GM12878 (cell line): ENCODE results near the gene DRC1. TPM values are rescaled to one million over a fixed set of nuclear protein-coding genes. Genes with fewer than 3 reads are reported as not detected.

Experiments
- ATAC-seq: fragments of 200-7000 bp; cut with Tn5 transposase; 3 replicates; pipeline ENCODE4 v1.9.1; 2020; ENCODE audit warnings: mild to moderate bottlenecking, moderate library complexity
- BruUV-seq: library from RNA; stranded (reverse); fragments of 400-500 nt; replicated peaks from 2 replicates; lab custom pipeline; 2021; lab: Mats Ljungman, UMichigan
- CTCF ChIA-PET: fragments of 300-600 bp; sonication (Branson Sonifier 250); formaldehyde crosslinking; extraction: SDS; loops from one replicate; lab custom pipeline; 2021; ENCODE audit warnings: inconsistent platforms; lab: Yijun Ruan, JAX
- POLR2A ChIA-PET: fragments of 350-600 bp; formaldehyde crosslinking; extraction: SDS; loops from one replicate; lab custom pipeline; 2021; ENCODE audit warnings: inconsistent platforms; lab: Charles Lee
- RAD21 ChIA-PET: fragments of 300-600 bp; sonication (Branson Sonifier 250); formaldehyde crosslinking; loops from one replicate; lab custom pipeline; 2023; ENCODE audit warnings: antibody characterized with exemption; ENCODE audit not compliant: unreplicated experiment; lab: Charles Lee
- SMC1A ChIA-PET: fragments of 300-600 bp; sonication (Branson Sonifier 250); formaldehyde crosslinking; loops from one replicate; lab custom pipeline; 2023; ENCODE audit not compliant: unreplicated experiment, uncharacterized antibody; lab: Charles Lee
- DNase-seq: peaks from one replicate; pipeline ENCODE4 v3.0.0-alpha.2; 2011; ENCODE audit warnings: low read depth, low spot score
- FAIRE-seq: peaks from 3 replicates; lab custom pipeline; 2011; peaks lifted over from hg19 to GRCh38; lab: Jason Lieb, UNC
- H2AFZ ChIP-seq: 2 replicates; pipeline ENCODE4 v1.6.0; 2011; ENCODE audit warnings: low read depth, low read length, control low read depth; ENCODE audit not compliant: control insufficient read depth
- H3K27ac ChIP-seq: 2 replicates; pipeline ENCODE4 v1.5.1; 2011; ENCODE audit warnings: control low read depth; ENCODE audit not compliant: control insufficient read depth, insufficient read depth
- H3K27me3 ChIP-seq, 2 experiments: replicated peaks in 1 of 2; 2 replicates each; pipeline versions ENCODE4 v1.6.0 to v1.6.1; 2011; ENCODE audit warnings: low read length in 1 of 2; ENCODE audit not compliant: control insufficient read depth in 2 of 2, insufficient read depth in 2 of 2
- H3K36me3 ChIP-seq, 2 experiments: 2 replicates each; pipeline ENCODE4 v1.5.1; 2011; ENCODE audit warnings: low read length in 1 of 2; ENCODE audit not compliant: control insufficient read depth in 2 of 2, insufficient read depth in 2 of 2
- H3K4me1 ChIP-seq: 2 replicates; pipeline ENCODE4 v1.6.1; 2011; ENCODE audit warnings: mild to moderate bottlenecking, low read length, moderate library complexity, mixed read lengths; ENCODE audit not compliant: control insufficient read depth, insufficient read depth
- H3K4me2 ChIP-seq: 2 replicates; pipeline ENCODE4 v1.6.0; 2011; ENCODE audit warnings: control low read depth; ENCODE audit not compliant: control insufficient read depth, insufficient read depth
- H3K4me3 ChIP-seq: fragments of 200-600 bp; sonication (generic); 2 replicates; pipeline ENCODE4 v1.5.1; 2016
- H3K79me2 ChIP-seq: 2 replicates; pipeline ENCODE4 v1.6.0; 2011; ENCODE audit warnings: low read length; ENCODE audit not compliant: control insufficient read depth, insufficient read depth
- H3K9ac ChIP-seq: 2 replicates; pipeline ENCODE4 v1.8.0; 2011; ENCODE audit warnings: low read length, control low read depth, mixed read lengths; ENCODE audit not compliant: control insufficient read depth, insufficient read depth
- H3K9me3 ChIP-seq: replicated peaks from 3 replicates; pipeline ENCODE4 v1.5.1; 2011; ENCODE audit warnings: mild to moderate bottlenecking, low read length; ENCODE audit not compliant: control insufficient read depth, insufficient read depth
- H4K20me1 ChIP-seq: 2 replicates; pipeline ENCODE4 v1.6.0; 2011; ENCODE audit not compliant: control insufficient read depth, insufficient read depth
- BCL11A ChIP-seq: IDR thresholded peaks from 2 replicates; pipeline ENCODE4 v1.6.1; 2011; ENCODE audit warnings: low read depth, low read length
- BHLHE40 ChIP-seq, 2 experiments: fragments of 450-650 bp in 1 of 2; IDR thresholded peaks; 2 replicates each; pipeline ENCODE4 v1.6.1; 2011 to 2017; ENCODE audit warnings: low read depth in 2 of 2, borderline replicate concordance in 1 of 2, improper control_type of control experiment in 1 of 2, low read length in 1 of 2, mild to moderate bottlenecking in 1 of 2
- EED ChIP-seq: sonication (generic); IDR thresholded peaks from 2 replicates; pipeline ENCODE4 v1.6.1; 2016; ENCODE audit warnings: antibody characterized with exemption, low read depth
- HDAC2 ChIP-seq: fragments of 200-600 bp; sonication (generic); IDR thresholded peaks from 2 replicates; pipeline ENCODE4 v1.6.1; 2017
- NR2C1 ChIP-seq: fragments of 450-650 bp; IDR thresholded peaks from 2 replicates; pipeline ENCODE4 v1.6.1; 2017; ENCODE audit warnings: antibody characterized with exemption, mild to moderate bottlenecking, moderate library complexity
- POLR2A ChIP-seq: IDR thresholded peaks from 2 replicates; pipeline ENCODE4 v1.6.1; 2011; ENCODE audit warnings: low read depth, mild to moderate bottlenecking, low read length
- SREBF1 ChIP-seq: IDR thresholded peaks from 2 replicates; pipeline ENCODE4 v1.6.1; 2012; ENCODE audit warnings: mild to moderate bottlenecking, low read length
- STAT1 ChIP-seq: fragments of 450-650 bp; conservative IDR thresholded peaks from 2 replicates; pipeline ENCODE4 v1.6.1; 2014; ENCODE audit warnings: antibody characterized with exemption, mild to moderate bottlenecking
- YBX1 ChIP-seq: fragments of 450-650 bp; IDR thresholded peaks from 2 replicates; pipeline ENCODE4 v1.6.1; 2016; ENCODE audit warnings: antibody characterized with exemption
- ZNF217 ChIP-seq: fragments of 450-650 bp; IDR thresholded peaks from 2 replicates; pipeline ENCODE4 v1.6.1; 2017; ENCODE audit warnings: antibody characterized with exemption, mild to moderate bottlenecking
- WGBS: methylation state at CpG from one replicate; pipeline ENCODE4 v1.1.6; 2016; ENCODE audit warnings: low lambda C conversion rate; ENCODE audit not compliant: insufficient replicate concordance, insufficient coverage; ENCODE audit errors: missing lambda C conversion rate; 5-methylcytosine and 5-hydroxymethylcytosine counted together
- in situ Hi-C: fragments of 300-500 bp; cut with MboI; formaldehyde crosslinking; loops from 9 replicates; pipeline ENCODE4 v1.14.3; 2018; ENCODE audit warnings: mixed read lengths
- intact Hi-C: fragments of 100-400 bp; cut with micrococcal nuclease; formaldehyde crosslinking; loops from one replicate; pipeline ENCODE4 v1.14.2; 2022; ENCODE audit not compliant: unreplicated experiment
- polyA plus RNA-seq, 11 experiments: library from polyadenylated mRNA; depleted of rRNA in 4 of 11; unstranded in 6 of 11; stranded (reverse) in 5 of 11; fragments of >200 nt; fragmentation: Nextera tagmentation in 4 of 11; fragmentation: Illumina TruSeq in 1 of 11; extraction: Ambion mirVana in 4 of 11; extraction: Trizol in 1 of 11; gene quantifications; 1 replicate in 1 of 11; 2 replicates in 10 of 11; pipeline versions ENCODE4 v1.2.1 to v1.2.3, GENCODE V29; 2011 to 2016; ENCODE audit warnings: inconsistent platforms in 2 of 11, missing spikeins in 2 of 11, low read depth in 1 of 11
- total RNA-seq, 4 experiments: library from RNA; depleted of rRNA in 3 of 4; stranded (reverse); fragments of >200 nt in 3 of 4; fragmentation: Illumina TruSeq in 1 of 4; extraction: Trizol in 1 of 4; gene quantifications; 2 replicates each; pipeline versions ENCODE4 v1.2.1 to v1.2.3, GENCODE V29; 2013 to 2021
- TF ChIP-seq, protein P1 (sequence below): fragments of 450-650 bp; IDR thresholded peaks from 2 replicates; pipeline ENCODE4 v1.6.1; 2017; ENCODE audit warnings: borderline replicate concordance
- TF ChIP-seq, protein P2 (sequence below): IDR thresholded peaks from 2 replicates; pipeline ENCODE4 v1.6.1; 2011; ENCODE audit warnings: mild to moderate bottlenecking, low read depth, low read length, moderate library complexity; ENCODE audit not compliant: insufficient replicate concordance
- TF ChIP-seq, protein P3 (sequence below): fragments of 450-650 bp; formaldehyde crosslinking; IDR thresholded peaks from 2 replicates; pipeline ENCODE4 v1.4.0; 2022; ENCODE audit warnings: mild to moderate bottlenecking, moderate library complexity

DRC1 gene
- total and polyA plus RNA-seq, 10 of the 15 experiments (the other 5 are each of a cell fraction or from before 2014, with no cell fraction given) = 0.03 TPM; not detected in 9

DNA sequence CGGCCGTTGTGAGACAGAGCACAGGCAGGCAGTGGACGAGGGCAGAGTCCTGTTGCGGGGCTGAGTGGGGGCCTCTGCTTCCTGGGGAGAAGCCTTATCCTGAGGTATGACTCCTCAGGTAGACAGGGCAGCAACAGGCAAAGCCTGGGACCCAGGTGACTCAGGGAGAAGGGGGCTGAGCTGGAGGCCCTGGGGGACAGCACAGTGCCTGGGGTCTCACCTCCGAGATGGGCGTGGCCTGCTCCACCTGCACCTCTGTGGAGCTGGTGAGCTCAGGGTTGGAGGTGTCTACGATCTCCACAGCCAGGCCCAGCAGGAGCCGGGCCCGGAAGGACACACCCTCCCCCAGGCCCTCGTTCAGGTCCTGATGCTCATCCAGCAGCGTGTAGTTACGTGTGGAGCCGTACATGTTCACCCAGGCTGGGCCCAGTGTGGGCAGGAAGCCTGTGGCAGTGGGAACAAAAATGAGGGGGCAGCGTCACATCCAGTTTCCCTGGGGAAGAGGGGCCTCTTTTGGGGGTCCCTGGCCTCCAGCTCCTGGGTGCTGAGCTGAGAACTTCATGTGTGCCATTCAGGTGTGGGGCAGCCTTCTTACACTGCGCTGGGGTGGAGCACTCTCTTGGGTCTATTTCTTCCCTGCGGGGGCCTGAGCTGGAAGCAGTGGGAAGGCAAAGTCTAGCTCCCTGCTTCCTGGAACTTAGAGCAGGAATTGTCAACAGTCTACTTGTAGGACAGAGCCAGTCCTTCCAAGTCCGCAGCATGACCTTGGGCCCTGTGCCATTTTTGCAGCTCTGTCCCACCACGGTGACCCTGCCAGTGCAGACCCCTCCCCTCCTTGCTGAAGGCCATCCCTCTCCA lies 79.1 kb downstream of the DRC1 start:
- FAIRE-seq = no peak
- no peak for ATAC-seq
- ChIA-PET SMC1A (no interaction called here), RAD21 (no interaction called here), POLR2A (no interaction called here), CTCF (no interaction called here)
- H3K4me3 ChIP-seq = no peak overlapping the region
- H3K9ac ChIP-seq = no peak overlapping the region
- no peak overlapping the region for H3K27ac ChIP-seq
- intact Hi-C loops = no loop called here
- H3K4me1 ChIP-seq = no peaks in the 10 kb centered on the region
- 40% methylated on average over 18 of the region's 18 CpGs for WGBS
- no peaks in the 10 kb centered on the region for H4K20me1 ChIP-seq
- no peaks in the 10 kb centered on the region for H3K36me3 ChIP-seq
- no peak overlapping the region for H3K4me2 ChIP-seq
- no peaks in the 10 kb centered on the region for H3K79me2 ChIP-seq
- no peak overlapping the region for H2AFZ ChIP-seq
- H3K9me3 ChIP-seq = no peaks in the 10 kb centered on the region
- TF ChIP-seq SREBF1 (no peak), NR2C1 (no peak), ZNF217 (no peak), BCL11A (no peak), POLR2A (no peak)
- BruUV-seq = no TSS peak
- in situ Hi-C loops = no loop called here
- H3K27me3 ChIP-seq = no peaks in the 10 kb centered on the region
- no peak for DNase-seq

DNA sequence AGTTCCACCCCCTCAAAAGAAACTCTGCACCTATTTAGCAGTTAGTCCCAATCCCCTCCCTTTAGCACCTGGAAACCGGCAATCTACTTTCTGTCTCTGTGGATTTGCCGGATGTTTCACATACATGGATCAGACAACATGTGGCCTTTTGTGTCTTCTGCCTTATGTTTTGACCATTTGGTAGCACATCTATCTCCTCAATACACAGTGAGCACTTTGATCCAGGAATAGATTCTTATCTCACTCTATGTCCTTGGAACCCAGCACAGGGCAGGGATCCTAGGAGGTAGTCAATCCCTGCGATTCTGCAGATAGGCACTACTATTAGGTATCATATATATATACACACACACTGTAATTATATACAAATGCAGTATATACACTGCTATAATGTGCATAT lies 80.0 kb downstream of the DRC1 start:
- no peaks in the 10 kb centered on the region for H3K4me1 ChIP-seq
- ChIA-PET SMC1A (no interaction called here), CTCF (no interaction called here), POLR2A (no interaction called here), RAD21 (no interaction called here)
- no peak overlapping the region for H3K9ac ChIP-seq
- BruUV-seq = no TSS peak
- no peak overlapping the region for H3K27ac ChIP-seq
- H3K27me3 ChIP-seq = no peaks in the 10 kb centered on the region
- intact Hi-C loops = no loop called here
- in situ Hi-C loops = no loop called here
- no peaks in the 10 kb centered on the region for H4K20me1 ChIP-seq
- no peaks in the 10 kb centered on the region for H3K36me3 ChIP-seq
- H3K4me2 ChIP-seq = no peak overlapping the region
- DNase-seq (no peak), ATAC-seq (no peak), FAIRE-seq (no peak)
- 58% methylated on average over 3 of the region's 3 CpGs for WGBS
- H2AFZ ChIP-seq = no peak overlapping the region
- no peaks in the 10 kb centered on the region for H3K79me2 ChIP-seq
- no peaks in the 10 kb centered on the region for H3K9me3 ChIP-seq
- H3K4me3 ChIP-seq = no peak overlapping the region
- TF ChIP-seq YBX1 (no peak), BHLHE40 (IDR thresholded peaks at IDR 0.05; ENCODE audit: borderline replicate concordance in 1 of 2, low read depth in 2 of 2, low read length in 1 of 2) (no peak), HDAC2 (no peak), EED (no peak), STAT1 (no peak)
- TF ChIP-seq, protein P1, sequence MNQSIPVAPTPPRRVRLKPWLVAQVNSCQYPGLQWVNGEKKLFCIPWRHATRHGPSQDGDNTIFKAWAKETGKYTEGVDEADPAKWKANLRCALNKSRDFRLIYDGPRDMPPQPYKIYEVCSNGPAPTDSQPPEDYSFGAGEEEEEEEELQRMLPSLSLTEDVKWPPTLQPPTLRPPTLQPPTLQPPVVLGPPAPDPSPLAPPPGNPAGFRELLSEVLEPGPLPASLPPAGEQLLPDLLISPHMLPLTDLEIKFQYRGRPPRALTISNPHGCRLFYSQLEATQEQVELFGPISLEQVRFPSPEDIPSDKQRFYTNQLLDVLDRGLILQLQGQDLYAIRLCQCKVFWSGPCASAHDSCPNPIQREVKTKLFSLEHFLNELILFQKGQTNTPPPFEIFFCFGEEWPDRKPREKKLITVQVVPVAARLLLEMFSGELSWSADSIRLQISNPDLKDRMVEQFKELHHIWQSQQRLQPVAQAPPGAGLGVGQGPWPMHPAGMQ = no peak
- TF ChIP-seq, protein P2, sequence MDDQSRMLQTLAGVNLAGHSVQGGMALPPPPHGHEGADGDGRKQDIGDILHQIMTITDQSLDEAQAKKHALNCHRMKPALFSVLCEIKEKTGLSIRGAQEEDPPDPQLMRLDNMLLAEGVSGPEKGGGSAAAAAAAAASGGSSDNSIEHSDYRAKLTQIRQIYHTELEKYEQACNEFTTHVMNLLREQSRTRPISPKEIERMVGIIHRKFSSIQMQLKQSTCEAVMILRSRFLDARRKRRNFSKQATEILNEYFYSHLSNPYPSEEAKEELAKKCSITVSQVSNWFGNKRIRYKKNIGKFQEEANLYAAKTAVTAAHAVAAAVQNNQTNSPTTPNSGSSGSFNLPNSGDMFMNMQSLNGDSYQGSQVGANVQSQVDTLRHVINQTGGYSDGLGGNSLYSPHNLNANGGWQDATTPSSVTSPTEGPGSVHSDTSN = no peak
- TF ChIP-seq, protein P3, sequence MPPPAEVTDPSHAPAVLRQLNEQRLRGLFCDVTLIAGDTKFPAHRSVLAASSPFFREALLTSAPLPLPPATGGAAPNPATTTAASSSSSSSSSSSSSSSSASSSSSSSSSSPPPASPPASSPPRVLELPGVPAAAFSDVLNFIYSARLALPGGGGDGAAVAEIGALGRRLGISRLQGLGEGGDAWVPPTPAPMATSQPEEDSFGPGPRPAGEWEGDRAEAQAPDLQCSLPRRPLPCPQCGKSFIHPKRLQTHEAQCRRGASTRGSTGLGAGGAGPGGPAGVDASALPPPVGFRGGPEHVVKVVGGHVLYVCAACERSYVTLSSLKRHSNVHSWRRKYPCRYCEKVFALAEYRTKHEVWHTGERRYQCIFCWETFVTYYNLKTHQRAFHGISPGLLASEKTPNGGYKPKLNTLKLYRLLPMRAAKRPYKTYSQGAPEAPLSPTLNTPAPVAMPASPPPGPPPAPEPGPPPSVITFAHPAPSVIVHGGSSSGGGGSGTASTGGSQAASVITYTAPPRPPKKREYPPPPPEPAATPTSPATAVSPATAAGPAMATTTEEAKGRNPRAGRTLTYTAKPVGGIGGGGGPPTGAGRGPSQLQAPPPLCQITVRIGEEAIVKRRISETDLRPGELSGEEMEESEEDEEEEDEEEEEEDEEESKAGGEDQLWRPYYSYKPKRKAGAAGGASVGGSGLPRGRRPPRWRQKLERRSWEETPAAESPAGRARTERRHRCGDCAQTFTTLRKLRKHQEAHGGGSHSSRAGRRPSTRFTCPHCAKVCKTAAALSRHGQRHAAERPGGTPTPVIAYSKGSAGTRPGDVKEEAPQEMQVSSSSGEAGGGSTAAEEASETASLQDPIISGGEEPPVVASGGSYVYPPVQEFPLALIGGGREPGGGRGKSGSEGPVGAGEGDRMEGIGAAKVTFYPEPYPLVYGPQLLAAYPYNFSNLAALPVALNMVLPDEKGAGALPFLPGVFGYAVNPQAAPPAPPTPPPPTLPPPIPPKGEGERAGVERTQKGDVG (CRISPR knock-in tag) = no peak
